ENCODE results near the gene SCMH1.
"Not testable (repeated sequence)": the region's sequence is repeated elsewhere in the genome, so short reads cannot be mapped to it uniquely, and the experiment has no call there.

The SCMH1 gene

DNA sequence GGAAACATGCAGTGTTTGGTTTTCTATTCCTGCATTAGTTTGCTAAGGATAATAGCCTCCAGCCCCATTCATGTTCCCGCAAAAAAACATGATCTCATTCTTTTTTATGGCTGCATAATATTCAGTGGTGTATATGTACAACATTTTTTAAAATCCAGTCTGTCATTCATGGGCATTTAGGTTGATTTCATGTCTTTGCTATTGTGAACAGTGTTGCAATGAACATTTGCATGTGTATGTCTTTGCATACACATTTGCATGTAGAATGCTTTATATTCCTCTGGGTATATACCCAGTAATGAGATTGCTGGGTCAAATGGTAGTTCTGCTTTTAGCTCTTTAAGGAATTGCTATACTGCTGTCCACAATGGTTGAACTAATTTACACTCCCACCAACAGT lies 9.0 kb upstream of the SCMH1 start:
- not testable (repeated sequence) for H3K27ac ChIP-seq (ENCODE audit: low read length); H3K9ac ChIP-seq (ENCODE audit: low read length in 2 of 2); H3K27me3 ChIP-seq (ENCODE audit: control insufficient read depth in 1 of 2, insufficient read depth in 2 of 2, low read length in 2 of 2); H3K36me3 ChIP-seq (ENCODE audit: control insufficient read depth in 2 of 2, insufficient read depth in 2 of 2, low read length in 2 of 2); H3K4me1 ChIP-seq (ENCODE audit: control insufficient read depth, insufficient read depth, low read length); H3K4me3 ChIP-seq (ENCODE audit: low read length in 2 of 2); H3K9me3 ChIP-seq (ENCODE audit: control insufficient read depth in 2 of 2, low read length in 2 of 2)

DNA sequence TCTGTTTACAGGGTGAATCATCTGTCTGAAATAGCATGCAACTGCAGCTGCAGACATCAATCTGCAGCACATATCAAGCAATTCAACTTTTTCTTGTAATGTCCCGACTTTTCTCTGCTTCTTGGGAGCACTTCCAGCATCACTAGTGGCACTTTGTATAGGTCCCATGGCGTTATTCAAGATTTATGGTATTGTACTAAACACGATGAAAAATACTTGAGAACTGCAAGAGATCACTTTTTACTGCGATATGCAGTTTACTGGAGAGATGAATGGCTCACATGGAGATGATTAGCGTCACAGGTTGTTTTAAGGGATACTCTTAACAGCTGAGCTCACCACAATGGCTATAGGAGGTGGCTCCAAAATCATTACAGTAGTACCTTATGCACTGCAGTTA lies 7.2 kb upstream of the SCMH1 start:
- Histone ChIP-seq H3K36me3 (ENCODE audit: control insufficient read depth in 2 of 2, insufficient read depth in 2 of 2, low read length in 2 of 2) (no peaks in the 10 kb centered on the region), H3K27ac (ENCODE audit: low read length) (no peak overlapping the region), H3K9ac (ENCODE audit: low read length in 2 of 2) (no peak overlapping the region), H3K4me1 (ENCODE audit: control insufficient read depth, insufficient read depth, low read length) (peaks cover 6% of the 10 kb centered on the region), H3K27me3 (ENCODE audit: control insufficient read depth in 1 of 2, insufficient read depth in 2 of 2, low read length in 2 of 2) (no peaks in the 10 kb centered on the region), H3K4me3 (ENCODE audit: low read length in 2 of 2) (no peak overlapping the region), H3K9me3 (ENCODE audit: control insufficient read depth in 2 of 2, low read length in 2 of 2) (no peaks in the 10 kb centered on the region)

DNA sequence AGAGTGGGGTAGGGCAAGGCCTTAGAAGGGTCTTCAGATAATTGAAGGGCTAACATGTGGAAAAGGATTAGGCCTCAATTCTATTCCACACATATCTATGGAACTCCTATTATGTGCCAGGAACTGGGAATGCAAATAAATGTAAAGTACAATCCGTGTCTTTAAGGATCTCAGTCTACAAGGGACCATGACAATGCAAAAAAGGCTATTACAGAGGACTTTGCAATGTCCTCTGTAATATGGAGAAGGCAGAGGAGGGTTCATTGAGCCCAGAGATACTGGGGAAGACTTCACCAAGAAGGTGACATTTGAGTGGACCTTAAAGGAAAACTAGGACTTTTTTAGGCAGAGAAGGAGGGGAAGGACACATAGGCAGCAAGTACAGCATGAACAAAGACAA lies 4.5 kb upstream of the SCMH1 start:
- no peak overlapping the region for H3K4me3 ChIP-seq (ENCODE audit: low read length in 2 of 2)

DNA sequence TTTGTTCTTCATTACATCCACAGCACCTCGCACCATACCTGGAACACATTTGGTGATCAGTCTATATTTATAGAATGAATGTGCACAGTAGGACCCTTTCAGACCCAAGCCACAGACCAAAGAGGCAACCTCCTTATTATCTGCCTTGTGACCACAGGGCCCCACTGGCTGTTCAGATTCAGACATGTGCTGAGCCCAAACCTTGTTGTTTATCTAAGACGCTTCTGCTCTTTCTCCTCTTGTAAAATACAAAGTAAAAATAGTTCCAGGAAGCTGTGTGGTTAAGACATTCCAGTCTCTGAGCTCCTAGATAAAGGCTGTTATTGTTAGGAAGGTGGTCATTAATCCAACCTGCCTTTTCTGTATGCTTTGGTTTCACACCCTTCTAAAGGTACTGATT lies 3.6 kb upstream of the SCMH1 start:
- peaks cover 20% of the 10 kb centered on the region for H3K4me1 ChIP-seq (ENCODE audit: control insufficient read depth, insufficient read depth, low read length)
- H3K9me3 ChIP-seq (ENCODE audit: control insufficient read depth in 2 of 2, low read length in 2 of 2) = no peaks in the 10 kb centered on the region
- no peak overlapping the region for H3K9ac ChIP-seq (ENCODE audit: low read length in 2 of 2)
- H3K36me3 ChIP-seq (ENCODE audit: control insufficient read depth in 2 of 2, insufficient read depth in 2 of 2, low read length in 2 of 2) = no peaks in the 10 kb centered on the region
- no peak overlapping the region for H3K4me3 ChIP-seq (ENCODE audit: low read length in 2 of 2)
- H3K27ac ChIP-seq (ENCODE audit: low read length) = peak overlapping the region; percentile 2
- H3K27me3 ChIP-seq (ENCODE audit: control insufficient read depth in 1 of 2, insufficient read depth in 2 of 2, low read length in 2 of 2) = no peaks in the 10 kb centered on the region

More for the DNA sequence above, 4.5 kb upstream of the SCMH1 start:
- no peak overlapping the region for H3K27ac ChIP-seq (ENCODE audit: low read length)
- peaks cover 16% of the 10 kb centered on the region for H3K4me1 ChIP-seq (ENCODE audit: control insufficient read depth, insufficient read depth, low read length)
- no peaks in the 10 kb centered on the region for H3K9me3 ChIP-seq (ENCODE audit: control insufficient read depth in 2 of 2, low read length in 2 of 2)
- H3K36me3 ChIP-seq (ENCODE audit: control insufficient read depth in 2 of 2, insufficient read depth in 2 of 2, low read length in 2 of 2) = no peaks in the 10 kb centered on the region
- H3K9ac ChIP-seq (ENCODE audit: low read length in 2 of 2) = no peak overlapping the region
- no peaks in the 10 kb centered on the region for H3K27me3 ChIP-seq (ENCODE audit: control insufficient read depth in 1 of 2, insufficient read depth in 2 of 2, low read length in 2 of 2)

DNA sequence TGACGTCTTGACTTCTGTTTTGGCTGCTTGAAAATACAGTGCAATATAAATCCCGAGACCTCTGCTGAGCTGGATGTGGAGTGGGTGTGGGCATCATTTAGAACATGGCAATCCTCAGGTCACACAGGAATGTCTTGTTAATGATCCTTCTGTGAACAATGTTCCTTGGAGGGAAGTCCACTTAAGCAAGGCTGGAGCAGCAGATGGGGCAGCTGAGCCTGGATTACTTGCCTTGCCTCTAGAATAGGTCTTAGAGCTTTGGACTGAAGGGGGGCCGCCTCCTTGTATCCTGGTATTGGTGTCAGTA lies 926 bp upstream of the SCMH1 start:
- H3K36me3 ChIP-seq (ENCODE audit: control insufficient read depth in 2 of 2, insufficient read depth in 2 of 2, low read length in 2 of 2) = no peaks in the 10 kb centered on the region
- H3K9me3 ChIP-seq (ENCODE audit: control insufficient read depth in 2 of 2, low read length in 2 of 2) = no peaks in the 10 kb centered on the region
- H3K4me3 ChIP-seq (ENCODE audit: low read length in 2 of 2) = peak overlapping the region in 1 of 2 donors; percentile 79
- H3K27ac ChIP-seq (ENCODE audit: low read length) = peak overlapping the region; percentile 86
- H3K27me3 ChIP-seq (ENCODE audit: control insufficient read depth in 1 of 2, insufficient read depth in 2 of 2, low read length in 2 of 2) = no peaks in the 10 kb centered on the region
- H3K9ac ChIP-seq (ENCODE audit: low read length in 2 of 2) = no peak overlapping the region
- peaks cover 20% of the 10 kb centered on the region for H3K4me1 ChIP-seq (ENCODE audit: control insufficient read depth, insufficient read depth, low read length)

DNA sequence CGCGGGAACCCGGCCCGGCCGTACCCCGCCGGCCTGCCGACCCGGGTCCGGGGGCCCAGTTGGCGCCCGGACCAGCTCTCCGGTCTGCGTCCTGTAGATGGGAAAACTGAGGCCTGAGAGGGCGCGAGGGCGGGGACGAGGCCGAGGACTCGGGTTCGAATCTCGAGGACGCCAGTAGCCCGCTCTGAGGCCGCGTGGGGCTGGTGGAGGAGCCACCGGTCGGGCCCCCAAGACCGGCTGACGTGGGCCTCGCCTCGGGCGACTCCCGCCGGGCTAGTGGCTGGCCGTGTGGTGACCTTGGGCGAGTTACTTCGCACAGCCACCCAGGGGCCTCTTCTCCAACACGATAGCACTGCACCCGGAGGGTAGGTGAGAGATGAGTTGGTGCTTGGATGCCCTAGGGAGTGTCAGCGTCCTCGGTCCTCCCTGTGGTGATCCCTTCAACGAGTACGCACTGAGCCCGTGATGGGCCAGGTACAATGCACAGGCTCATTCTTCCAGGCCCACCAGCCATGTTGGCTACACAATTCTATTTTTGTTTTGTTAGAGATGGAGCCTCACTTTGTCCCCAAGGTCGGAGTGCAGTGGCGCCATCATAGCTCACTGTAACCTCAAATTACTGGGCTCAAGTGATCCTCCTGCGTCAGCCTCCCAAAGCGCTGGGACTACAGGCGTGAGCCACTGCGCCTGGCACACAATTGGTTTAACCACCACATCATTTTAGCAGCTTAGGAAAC lies 404 bp upstream of the SCMH1 start:
- peak overlapping the region; percentile 86 for H3K27ac ChIP-seq (ENCODE audit: low read length)
- no peaks in the 10 kb centered on the region for H3K9me3 ChIP-seq (ENCODE audit: control insufficient read depth in 2 of 2, low read length in 2 of 2)
- H3K36me3 ChIP-seq (ENCODE audit: control insufficient read depth in 2 of 2, insufficient read depth in 2 of 2, low read length in 2 of 2) = no peaks in the 10 kb centered on the region
- H3K4me1 ChIP-seq (ENCODE audit: control insufficient read depth, insufficient read depth, low read length) = peaks cover 20% of the 10 kb centered on the region
- H3K4me3 ChIP-seq (ENCODE audit: low read length in 2 of 2) = peak overlapping the region; percentile 62 to 79
- peak overlapping the region; percentile 78 to 79 for H3K9ac ChIP-seq (ENCODE audit: low read length in 2 of 2)
- no peaks in the 10 kb centered on the region for H3K27me3 ChIP-seq (ENCODE audit: control insufficient read depth in 1 of 2, insufficient read depth in 2 of 2, low read length in 2 of 2)

DNA sequence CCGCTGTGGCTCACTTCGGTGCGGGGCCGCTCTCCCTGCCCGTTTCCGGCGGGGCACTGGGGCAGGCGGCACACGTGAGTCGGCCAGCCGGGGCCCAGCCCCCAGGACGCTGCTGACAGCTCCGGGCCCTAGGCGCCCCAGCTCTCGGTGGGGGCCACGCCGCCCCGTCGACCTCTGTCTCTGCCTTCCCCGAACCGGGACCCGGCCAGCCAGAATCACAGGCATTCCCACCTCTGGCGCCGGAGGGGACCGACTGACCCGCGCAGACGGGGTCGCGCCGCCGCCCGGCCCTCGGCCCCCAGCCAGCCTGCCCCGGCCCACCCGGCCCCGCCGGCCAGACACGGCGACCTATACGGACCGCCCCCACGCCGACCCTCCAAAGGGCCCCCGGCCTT lies 755 bp downstream of the SCMH1 start:
- Histone ChIP-seq H3K9ac (ENCODE audit: low read length in 2 of 2) (peak overlapping the region; percentile 60 to 75), H3K4me1 (ENCODE audit: control insufficient read depth, insufficient read depth, low read length) (peaks cover 20% of the 10 kb centered on the region), H3K27ac (ENCODE audit: low read length) (peak overlapping the region; percentile 83), H3K27me3 (ENCODE audit: control insufficient read depth in 1 of 2, insufficient read depth in 2 of 2, low read length in 2 of 2) (no peaks in the 10 kb centered on the region), H3K36me3 (ENCODE audit: control insufficient read depth in 2 of 2, insufficient read depth in 2 of 2, low read length in 2 of 2) (no peaks in the 10 kb centered on the region), H3K4me3 (ENCODE audit: low read length in 2 of 2) (peak overlapping the region; percentile 71 to 75), H3K9me3 (ENCODE audit: control insufficient read depth in 2 of 2, low read length in 2 of 2) (no peaks in the 10 kb centered on the region)

DNA sequence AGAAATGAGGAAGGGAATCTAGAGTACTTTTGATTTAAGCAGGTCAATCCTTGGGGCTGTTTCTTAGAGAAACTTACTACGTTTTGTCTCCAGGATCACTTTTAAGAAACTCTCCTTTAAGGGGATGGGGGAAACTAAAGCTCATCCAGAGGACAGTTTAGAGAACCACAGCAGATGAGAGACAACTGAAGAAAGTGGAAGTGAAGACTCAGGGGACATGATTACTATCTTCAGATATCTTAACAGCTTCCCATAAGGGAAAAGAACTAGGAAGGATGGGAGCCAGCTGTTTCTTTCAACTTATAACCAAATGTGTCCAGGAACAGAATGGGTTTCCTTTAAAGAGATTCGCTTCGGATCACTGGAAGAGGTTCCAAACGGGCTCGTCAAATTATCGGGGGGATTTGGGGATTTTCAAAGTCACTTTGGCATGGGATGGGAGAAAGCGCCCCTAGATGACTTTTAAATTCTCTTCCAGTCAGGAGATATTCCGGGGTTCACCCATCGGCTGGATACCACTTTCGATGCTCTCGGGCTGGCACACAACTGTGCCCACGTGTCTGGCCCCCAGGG lies 1.2 kb downstream of the SCMH1 start:
- no peaks in the 10 kb centered on the region for H3K27me3 ChIP-seq (ENCODE audit: control insufficient read depth in 1 of 2, insufficient read depth in 2 of 2, low read length in 2 of 2)
- H3K4me1 ChIP-seq (ENCODE audit: control insufficient read depth, insufficient read depth, low read length) = peaks cover 20% of the 10 kb centered on the region
- peak overlapping the region; percentile 83 for H3K27ac ChIP-seq (ENCODE audit: low read length)
- H3K4me3 ChIP-seq (ENCODE audit: low read length in 2 of 2) = peak overlapping the region; percentile 71 to 75
- peak overlapping the region; percentile 60 to 75 for H3K9ac ChIP-seq (ENCODE audit: low read length in 2 of 2)
- no peaks in the 10 kb centered on the region for H3K36me3 ChIP-seq (ENCODE audit: control insufficient read depth in 2 of 2, insufficient read depth in 2 of 2, low read length in 2 of 2)
- H3K9me3 ChIP-seq (ENCODE audit: control insufficient read depth in 2 of 2, low read length in 2 of 2) = no peaks in the 10 kb centered on the region

DNA sequence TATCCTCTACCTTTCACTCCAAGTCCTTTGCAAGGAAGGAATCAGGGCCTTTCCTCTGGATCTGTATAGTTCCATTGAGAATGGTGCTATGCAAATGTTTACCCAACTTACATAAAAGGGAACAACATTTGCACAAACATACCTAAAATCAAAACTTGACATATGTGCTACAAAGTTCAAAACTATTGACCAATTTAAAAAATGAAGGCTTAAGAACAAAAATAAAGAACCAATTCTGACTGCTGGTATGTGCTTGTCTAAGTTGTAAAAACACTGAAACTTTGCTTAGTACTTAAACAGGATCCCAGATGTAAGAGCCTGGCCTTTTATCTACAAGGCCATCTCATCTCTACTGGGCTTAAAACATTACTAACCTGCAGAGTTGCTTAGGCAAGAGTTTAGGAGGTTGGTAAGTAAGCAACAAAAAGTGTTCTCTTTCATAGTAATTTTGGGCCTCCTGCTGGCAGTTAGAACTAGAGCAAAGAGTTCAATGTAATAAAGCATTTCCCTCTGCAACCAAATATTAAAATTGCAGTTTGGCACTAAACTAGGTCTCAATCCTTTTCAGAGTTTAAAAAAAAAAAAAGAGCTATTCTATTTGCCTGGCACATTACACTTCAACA lies 2.0 kb downstream of the SCMH1 start:
- Histone ChIP-seq H3K27ac (ENCODE audit: low read length) (no peak overlapping the region), H3K36me3 (ENCODE audit: control insufficient read depth in 2 of 2, insufficient read depth in 2 of 2, low read length in 2 of 2) (no peaks in the 10 kb centered on the region), H3K27me3 (ENCODE audit: control insufficient read depth in 1 of 2, insufficient read depth in 2 of 2, low read length in 2 of 2) (no peaks in the 10 kb centered on the region), H3K4me3 (ENCODE audit: low read length in 2 of 2) (no peak overlapping the region), H3K4me1 (ENCODE audit: control insufficient read depth, insufficient read depth, low read length) (peaks cover 15% of the 10 kb centered on the region), H3K9me3 (ENCODE audit: control insufficient read depth in 2 of 2, low read length in 2 of 2) (no peaks in the 10 kb centered on the region), H3K9ac (ENCODE audit: low read length in 2 of 2) (no peak overlapping the region)

DNA sequence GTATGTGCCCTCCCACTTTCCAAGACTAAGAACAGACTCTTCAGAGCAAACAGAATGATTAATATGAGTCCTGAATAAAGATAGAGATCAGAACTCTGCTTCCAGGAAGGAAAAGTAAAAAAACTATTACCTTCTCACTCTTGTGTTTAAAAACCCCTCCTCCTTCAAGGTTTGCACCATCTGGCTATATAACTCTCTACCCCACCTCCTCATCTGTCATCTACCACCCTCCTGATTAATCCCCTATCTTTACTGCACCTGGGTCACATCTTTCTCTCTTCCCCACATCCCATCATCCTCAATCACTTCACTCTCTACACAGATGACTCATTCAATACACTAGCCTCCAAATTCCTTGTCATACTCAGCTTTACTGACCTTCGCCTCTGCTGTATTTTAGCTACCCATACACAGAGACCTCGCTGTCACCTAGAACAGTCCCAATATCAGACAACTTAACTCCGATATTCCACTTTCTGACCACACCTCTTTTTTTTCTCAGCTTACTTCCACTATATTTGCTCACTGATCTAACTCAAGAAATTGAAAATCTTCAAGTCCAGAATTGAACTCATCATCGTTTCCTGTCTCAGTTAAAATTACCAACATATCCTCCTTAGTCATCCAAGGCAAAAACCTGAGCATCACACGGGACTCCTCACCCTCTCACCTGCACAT lies 3.7 kb downstream of the SCMH1 start:
- Histone ChIP-seq H3K27ac (ENCODE audit: low read length) (no peak overlapping the region), H3K9me3 (ENCODE audit: control insufficient read depth in 2 of 2, low read length in 2 of 2) (no peaks in the 10 kb centered on the region), H3K4me1 (ENCODE audit: control insufficient read depth, insufficient read depth, low read length) (peaks cover 15% of the 10 kb centered on the region), H3K9ac (ENCODE audit: low read length in 2 of 2) (no peak overlapping the region), H3K36me3 (ENCODE audit: control insufficient read depth in 2 of 2, insufficient read depth in 2 of 2, low read length in 2 of 2) (no peaks in the 10 kb centered on the region), H3K27me3 (ENCODE audit: control insufficient read depth in 1 of 2, insufficient read depth in 2 of 2, low read length in 2 of 2) (no peaks in the 10 kb centered on the region), H3K4me3 (ENCODE audit: low read length in 2 of 2) (no peak overlapping the region)

Measured in stomach smooth muscle (tissue), 2 donors.